Stimulated activated CD4-positive, alpha-beta T cell treated with anti-CD3 and anti-CD28 coated beads, Interleukin-2, amount 100 ng/mL, for 24 hours (primary cell): ENCODE measurements around the gene GTF2H1.
A peak's percentile ranks its signal among the peaks of the same experiment; 100 is the strongest.
"Not testable (repeated sequence)": the region's sequence is repeated elsewhere in the genome, so short reads cannot be mapped to it uniquely, and the experiment has no call there.

Source experiments
- DNase-seq, 2 donors: peaks; one replicate each; pipeline ENCODE4 v3.0.0-alpha.2; 2020

Gene GTF2H1

DNA sequence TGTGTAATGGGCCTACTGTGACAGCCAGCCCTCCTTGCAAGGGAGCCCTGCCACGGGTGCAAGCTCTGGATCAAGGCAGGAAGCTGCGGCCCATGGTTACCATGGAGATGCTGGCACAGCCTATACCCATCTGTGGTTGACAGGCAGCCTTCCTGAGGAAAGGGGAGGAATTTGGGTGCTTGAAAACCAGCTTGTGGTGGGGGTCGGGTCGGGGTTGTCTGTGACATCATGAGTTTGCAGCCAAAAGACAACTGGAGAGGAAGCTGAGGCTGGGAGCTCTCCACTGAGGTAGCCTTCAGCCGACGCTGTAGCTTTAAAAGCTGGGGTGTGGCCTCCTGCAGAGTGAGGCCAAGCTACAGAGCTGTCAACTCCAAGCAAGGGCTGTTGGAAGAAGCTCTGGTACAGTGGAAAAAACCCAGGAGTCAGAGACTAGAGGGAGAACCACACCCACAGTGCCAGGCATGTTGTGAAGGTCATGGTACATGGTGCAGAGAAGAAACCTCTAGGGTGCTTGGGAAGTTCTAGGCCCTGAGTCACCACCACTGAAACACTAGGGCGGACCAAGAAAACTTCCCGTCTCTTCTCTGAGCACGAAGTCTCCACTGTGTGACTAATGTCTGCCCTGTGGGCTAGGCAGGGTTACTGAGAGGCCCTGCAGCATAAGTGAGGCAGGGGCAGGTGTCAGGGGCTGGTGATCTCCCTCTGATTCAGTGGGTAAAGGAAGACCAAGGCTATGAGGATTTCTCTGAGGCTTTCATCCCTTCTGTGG, 61.2 kb downstream of the GTF2H1 start:
- peak; percentile 78 to 82 for DNase-seq

DNA sequence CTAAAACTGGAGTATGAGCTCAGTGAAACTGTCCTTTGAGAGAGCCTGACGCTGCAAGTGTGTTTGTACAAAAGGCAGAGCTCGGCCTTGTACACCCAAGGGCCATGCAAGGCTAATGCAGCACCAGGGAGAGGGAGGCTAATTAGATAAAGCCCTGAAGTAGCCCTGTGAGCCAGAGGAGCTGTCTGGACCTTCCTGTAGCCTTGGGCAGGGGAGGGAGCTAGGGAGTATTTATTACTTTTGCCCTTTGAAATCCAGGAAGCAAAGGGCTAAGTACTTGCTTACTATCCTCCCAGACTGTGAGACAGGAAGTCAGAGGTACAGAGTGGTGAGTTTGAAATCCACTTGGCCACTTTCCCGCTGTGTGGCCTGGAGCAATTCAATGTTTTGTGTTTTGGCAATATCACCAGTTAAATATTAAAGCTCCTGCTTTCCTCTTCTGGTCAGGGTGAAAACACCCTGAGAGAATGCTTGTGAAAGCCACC, 61.8 kb downstream of the GTF2H1 start:
- DNase-seq, result no peak

DNA sequence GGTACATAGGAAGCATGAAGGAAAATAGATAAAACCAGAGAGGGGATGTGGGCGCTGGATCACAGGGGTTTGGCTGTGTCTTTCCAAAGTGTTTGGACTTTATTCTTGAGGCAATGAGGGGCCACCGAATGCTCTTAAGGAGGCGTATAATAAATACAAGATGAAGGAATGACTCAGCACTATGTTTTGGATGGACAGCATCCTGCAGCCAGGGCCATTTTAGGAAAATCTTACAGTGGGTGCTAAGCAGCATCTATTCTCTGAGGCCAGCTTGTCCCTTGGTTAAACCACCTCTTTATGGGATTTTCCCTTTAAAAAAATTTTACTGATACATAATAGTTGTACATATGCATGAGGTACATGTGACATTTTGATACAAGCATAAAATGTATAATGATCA, 67.7 kb downstream of the GTF2H1 start:
- no peak for DNase-seq

DNA sequence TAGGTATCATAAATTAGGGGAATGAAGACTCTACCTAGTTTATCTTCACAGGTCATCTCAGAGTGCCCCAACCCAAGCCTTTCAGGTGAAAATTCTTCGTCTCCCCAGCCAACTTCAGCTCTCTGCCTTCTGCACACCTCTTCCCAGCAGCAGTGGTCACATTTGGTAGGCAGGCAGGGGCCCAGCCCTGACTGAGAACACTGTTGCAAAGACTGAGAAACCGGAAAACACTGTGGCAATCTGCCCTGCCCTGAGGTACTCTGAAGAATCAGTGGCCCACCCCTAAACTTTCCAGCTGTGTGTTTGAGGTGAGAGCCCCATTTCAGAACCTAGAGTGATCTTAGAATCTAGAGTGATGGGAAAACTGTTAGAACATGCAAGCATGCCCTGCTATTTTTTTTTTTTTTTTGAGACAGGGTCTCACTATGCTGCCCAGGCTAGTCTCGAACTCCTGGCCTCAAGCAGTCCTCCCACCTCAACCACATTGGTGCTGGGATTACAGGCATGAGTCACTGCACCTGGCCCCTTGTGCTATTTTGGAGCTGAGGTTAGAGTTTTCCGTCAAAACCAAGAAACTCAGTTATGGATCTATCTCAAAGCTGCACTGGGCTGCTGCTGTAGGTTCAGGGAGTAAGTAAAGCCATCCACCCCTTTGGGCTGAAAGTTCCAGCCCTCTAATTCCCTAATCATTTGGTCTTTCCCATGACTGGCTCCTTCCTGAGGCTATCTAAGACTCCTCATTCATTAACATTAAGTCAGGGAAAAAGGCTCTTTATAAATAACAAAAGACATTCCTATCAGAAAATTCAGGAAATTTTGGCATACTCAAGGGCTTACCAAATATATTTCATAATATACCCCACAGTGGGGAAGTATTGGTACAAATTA, 70.3 kb downstream of the GTF2H1 start:
- DNase-seq, result peak in 1 of 2 donors; percentile 35

DNA sequence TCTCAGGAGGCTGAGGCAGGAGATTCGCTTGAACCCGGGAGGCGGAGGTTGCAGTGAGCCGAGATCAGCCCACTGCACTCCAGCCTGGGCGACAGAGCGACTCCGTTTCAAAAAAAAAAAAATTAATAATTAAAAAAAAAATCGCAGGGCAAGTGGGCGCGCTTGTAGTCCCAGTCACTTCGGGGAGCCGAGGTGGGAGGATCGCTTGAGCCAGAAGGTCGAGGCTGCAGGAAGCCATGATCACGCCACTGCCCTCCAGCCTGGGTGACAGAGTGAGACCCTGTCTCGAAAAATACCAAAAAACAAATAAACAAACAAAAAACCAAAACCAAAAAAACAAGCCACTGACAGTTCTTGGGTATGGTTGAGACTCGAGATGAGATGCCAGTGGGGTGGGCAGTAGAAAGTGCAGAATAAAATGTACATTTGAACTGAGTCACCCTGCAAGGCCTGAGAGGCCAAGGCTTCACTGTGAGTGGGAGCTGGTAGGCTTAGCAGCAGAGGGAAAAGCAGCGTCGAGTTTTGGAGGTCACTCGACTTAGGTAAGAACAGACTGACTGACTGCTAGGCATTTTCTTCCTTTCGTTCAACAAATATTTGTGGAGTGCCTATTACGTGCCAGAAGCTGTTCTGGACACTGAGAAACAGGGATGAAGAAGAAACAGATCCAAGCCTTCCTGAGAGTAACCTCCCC, 71.4 kb downstream of the GTF2H1 start:
- peak; percentile 29 to 38 for DNase-seq

DNA sequence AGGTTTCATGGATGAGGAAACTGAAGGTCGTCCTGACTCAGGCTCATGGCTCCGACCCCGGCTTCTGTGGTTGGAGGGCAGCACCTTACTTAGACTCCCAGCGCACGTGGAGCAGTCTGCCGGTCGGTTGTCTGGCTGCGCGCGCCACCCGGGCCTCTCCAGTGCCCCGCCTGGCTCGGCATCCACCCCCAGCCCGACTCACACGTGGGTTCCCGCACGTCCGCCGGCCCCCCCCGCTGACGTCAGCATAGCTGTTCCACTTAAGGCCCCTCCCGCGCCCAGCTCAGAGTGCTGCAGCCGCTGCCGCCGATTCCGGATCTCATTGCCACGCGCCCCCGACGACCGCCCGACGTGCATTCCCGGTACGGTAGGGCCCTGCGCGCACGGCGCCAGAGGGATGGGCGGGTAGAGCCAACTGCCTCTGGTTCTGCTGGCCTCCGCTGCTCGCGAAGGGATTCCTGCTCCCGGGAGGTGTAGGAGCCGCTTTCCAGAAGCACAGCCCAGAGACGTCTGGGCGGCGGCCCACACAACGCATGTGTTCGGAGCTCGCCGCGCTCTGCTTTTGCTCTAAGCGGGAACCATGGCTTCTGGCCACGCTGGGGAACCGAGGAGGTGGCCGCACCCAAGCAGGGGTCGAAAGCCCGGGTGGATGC, 72.0 kb downstream of the GTF2H1 start, which contains the start of gene LDHA:
Gene LDHA (plus strand): TSS at position 289 of the 653 bp plus-strand sequence. CDS start 2,280 bp downstream, outside the sequence.
- DNase-seq, result peak; percentile 99 to 100

DNA sequence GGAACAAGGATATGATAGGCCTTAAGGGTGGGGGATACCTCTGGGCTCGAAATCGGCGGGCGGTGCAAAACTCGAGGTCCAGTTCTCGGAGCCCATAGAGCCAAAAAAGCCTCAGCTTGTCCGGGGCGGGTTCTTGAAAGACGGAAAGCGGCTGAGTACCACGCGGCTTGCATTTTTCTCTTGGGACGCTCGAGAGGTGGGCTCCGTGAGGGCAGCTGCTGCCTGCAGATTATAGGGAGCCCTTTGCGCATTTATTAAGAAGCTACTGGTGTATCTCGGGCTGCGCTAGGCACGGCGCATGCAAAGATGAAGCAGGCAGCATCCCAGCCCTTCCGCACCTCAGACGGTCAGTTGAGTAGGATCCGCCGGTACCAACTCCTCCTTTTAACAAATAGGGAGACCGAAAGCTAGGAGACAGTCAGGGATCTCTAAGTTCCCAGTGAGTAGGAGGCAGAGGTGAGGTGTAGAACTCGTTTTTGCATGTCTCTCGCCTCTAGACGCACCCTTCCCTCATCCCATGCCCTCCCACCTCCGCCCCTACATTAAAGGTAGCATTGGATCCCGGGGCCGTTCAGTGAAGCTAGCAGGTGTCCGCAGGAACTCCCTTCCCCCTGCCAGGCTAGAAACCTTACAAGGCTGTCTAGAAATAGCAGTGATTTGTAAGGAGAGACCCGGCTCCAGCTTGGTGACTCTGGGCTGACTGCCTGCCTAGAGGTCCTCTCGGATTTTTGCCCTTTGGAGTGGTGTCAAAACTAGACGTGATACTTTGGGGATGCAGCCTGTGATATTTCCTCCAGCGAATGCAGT, 72.8 kb downstream of the GTF2H1 start:
- DNase-seq, result peak; percentile 38 to 41

DNA sequence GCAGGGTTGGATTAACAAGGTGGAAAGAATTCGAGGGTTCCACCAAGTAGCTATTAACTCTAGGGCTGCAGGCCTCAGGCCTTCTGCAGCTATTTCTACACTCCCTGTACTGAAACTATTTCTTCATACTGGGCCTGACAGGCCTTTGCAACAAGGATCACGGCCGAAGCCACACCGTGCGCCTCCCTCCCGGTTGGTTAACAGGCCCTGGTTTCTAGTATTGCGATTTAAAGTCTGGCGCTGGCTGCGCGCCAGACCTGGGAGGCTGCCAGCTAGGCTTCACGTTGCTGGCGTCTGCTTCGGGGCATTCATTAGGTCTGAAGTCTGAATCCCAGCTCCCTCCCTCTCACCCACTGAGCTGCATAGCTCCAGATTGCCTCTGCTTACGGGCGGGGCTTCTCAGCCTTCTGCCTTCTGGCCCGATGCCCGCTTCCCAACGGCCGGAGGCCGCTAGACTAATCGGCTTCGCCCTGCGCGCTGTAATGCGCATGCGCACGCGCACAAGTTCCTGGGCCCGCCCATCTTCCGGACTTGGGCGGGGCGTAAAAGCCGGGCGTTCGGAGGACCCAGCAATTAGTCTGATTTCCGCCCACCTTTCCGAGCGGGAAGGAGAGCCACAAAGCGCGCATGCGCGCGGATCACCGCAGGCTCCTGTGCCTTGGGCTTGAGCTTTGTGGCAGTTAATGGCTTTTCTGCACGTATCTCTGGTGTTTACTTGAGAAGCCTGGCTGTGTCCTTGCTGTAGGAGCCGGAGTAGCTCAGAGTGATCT, 73.6 kb downstream of the GTF2H1 start:
- peak; percentile 93 to 94 for DNase-seq

DNA sequence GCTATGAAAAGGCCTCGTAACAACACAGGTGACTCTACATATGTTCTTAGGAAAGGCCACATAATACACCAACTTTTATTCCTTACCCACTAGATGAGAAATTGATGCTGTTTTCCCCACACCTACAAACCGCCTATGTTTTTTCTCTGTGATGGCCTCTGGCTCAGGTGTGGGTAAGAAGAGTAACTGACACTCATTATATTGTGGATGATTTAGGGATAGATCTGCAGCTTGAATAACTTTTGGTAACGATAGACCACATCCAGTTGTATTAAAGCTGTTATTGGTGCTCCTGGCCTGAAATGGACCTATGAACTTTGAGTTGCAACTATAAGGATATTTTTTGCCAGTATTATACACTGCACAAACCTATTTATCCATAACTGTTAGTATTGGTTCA, 75.6 kb downstream of the GTF2H1 start:
- no peak for DNase-seq

DNA sequence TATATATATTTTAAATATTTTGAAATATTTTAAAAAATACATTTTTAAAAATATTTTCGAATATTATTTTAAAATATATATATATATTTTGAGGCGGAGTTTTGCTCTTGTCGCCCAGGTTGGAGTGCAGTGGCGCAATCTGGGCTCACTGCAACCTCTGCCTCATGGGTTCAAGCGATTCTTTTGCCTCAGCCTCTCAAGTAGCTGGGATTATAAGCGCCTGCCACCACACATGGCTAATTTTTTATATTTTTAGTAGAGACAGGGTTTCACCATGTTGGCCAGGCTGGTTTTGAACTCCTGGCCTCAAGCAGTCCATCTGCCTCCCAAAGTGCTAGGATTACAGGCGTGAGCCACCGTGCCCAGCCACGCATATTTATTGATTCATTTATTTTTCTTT, 78.7 kb downstream of the GTF2H1 start:
- DNase-seq, result not testable (repeated sequence)

DNA sequence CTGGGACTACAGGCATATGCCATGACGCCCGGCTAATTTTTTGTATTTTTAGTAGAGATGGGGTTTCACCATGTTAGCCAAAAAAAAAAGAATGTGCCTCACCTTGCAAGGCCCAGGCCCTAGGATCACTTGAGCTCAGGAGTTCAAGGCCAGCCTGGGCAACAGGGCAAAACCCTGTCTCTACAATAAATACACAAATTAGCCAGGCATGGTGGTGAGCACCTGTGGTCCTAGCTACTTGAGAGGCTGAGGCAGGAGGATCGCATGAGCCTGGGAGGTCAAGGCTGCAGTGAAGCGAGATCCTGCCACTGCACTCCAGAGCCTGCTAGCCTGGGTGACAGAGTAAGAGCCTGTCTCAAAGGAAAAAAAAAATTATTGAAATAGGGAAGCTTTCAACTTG, 81.7 kb downstream of the GTF2H1 start:
- DNase-seq, result no peak

DNA sequence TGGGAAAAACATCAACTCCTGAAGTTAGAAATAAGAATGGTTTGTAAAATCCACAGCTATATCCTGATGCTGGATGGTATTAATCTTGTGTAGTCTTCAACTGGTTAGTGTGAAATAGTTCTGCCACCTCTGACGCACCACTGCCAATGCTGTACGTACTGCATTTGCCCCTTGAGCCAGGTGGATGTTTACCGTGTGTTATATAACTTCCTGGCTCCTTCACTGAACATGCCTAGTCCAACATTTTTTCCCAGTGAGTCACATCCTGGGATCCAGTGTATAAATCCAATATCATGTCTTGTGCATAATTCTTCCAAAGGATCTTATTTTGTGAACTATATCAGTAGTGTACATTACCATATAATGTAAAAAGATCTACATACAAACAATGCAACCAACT, 85.0 kb downstream of the GTF2H1 start:
- not testable (repeated sequence) for DNase-seq

DNA sequence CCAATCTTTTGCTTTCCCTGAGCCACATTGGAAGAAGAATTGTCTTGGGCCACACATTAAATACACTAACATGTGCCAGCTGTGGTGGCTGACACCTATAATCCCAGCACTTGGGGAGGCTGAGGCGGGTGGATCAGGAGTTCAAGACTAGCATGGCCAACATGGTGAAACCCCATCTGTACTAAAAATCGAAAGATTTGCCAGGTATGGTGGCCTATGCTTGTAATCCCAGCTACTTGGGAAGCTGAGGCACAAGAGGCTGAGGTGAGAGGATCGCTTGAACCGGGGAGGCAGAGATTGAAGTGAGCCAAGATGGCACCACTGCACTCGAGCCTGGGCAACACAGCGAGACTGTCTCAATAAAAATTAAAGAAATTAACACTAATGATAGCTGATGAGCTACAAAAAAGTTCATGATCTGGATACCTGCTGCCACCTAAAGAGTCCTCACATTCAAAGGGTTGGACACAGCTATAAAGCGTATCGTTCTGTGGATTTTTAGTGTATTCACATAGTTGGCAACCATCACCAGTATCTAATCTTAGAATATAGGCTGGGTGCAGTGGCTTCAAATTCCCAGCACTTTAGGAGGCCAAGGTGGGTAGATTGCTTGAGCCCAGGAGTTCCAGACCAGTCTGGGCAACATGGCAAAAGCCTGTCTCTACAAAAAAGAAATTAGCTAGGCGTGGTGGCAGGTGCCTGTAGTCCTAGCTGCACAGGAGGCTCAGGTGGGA, 86.4 kb downstream of the GTF2H1 start:
- DNase-seq, result peak in 1 of 2 donors; percentile 27

DNA sequence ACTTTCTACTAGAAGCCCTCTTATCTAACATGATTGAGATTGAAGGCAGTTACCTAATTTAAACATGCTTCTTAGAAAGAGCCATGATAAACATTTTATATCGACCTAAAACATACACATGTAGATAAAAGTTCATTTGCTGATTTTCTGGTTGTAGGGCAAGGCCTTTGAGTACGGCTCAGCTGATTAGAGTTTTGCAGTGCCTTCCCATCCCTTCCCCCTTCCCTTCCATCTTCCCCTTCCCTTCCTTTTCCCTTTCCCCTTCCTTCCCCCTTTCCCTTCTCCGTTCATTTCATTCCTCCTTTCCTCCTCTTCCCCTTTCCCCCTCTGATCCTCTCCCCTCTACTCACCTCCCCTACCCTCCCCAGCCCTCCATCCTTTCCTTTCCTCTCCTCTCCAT, 94.1 kb downstream of the GTF2H1 start:
- no peak for DNase-seq
